ENCODE data around the gene CLMN. TPM values are rescaled to one million over a fixed set of nuclear protein-coding genes. Genes with fewer than 3 reads are reported as not detected.
"Not testable (repeated sequence)": the region's sequence is repeated elsewhere in the genome, so short reads cannot be mapped to it uniquely, and the experiment has no call there.

CLMN gene
- total RNA-seq, 1 donor from 2014 or later, result 0.26 TPM

GRCh38 chr14:95140060-95140858, 179.4 kb downstream of the CLMN start:
- no peak for DNase-seq (ENCODE audit: low read depth in 2 of 2)

GRCh38 chr14:95138876-95139275, 180.8 kb downstream of the CLMN start:
- no peak for DNase-seq (ENCODE audit: low read depth in 2 of 2)

GRCh38 chr14:95138455-95138854, 181.3 kb downstream of the CLMN start:
- not testable (repeated sequence) for DNase-seq (ENCODE audit: low read depth in 2 of 2)

GRCh38 chr14:95137804-95138167, 181.9 kb downstream of the CLMN start:
- DNase-seq (ENCODE audit: low read depth in 2 of 2), result peak in 1 of 2 donors; percentile 43

GRCh38 chr14:95137164-95137803, 182.4 kb downstream of the CLMN start:
- no peak for DNase-seq (ENCODE audit: low read depth in 2 of 2)

GRCh38 chr14:95136631-95137030, 183.1 kb downstream of the CLMN start:
- DNase-seq (ENCODE audit: low read depth in 2 of 2), result no peak

GRCh38 chr14:95134304-95134933, 185.3 kb downstream of the CLMN start:
- peak; percentile 29 to 31 for DNase-seq (ENCODE audit: low read depth in 2 of 2)

GRCh38 chr14:95133282-95133681, 186.4 kb downstream of the CLMN start:
- peak; percentile 31 to 46 for DNase-seq (ENCODE audit: low read depth in 2 of 2)

GRCh38 chr14:95132760-95133159, 186.9 kb downstream of the CLMN start:
- DNase-seq (ENCODE audit: low read depth in 2 of 2), result no peak

Other genes with a start within 250 kb of the CLMN start
- gene DICER1, start 162.4 kb downstream of the CLMN start, total RNA-seq, result 24.8 and 27.8 TPM in 2 replicates
- 9.7 and 17.1 TPM in 2 replicates for gene SYNE3, start 196.7 kb upstream of the CLMN start, total RNA-seq
- gene GLRX5, start 215.1 kb upstream of the CLMN start, total RNA-seq, result 31.6 and 41.7 TPM in 2 replicates

Data from dermis microvascular lymphatic vessel endothelial cell (primary cell).